Liver (tissue), 9 donors: ENCODE data around the gene NCAM2. TPM values are rescaled to one million over a fixed set of nuclear protein-coding genes. Genes with fewer than 3 reads are reported as not detected.

Source experiments
- DNase-seq: peaks from one replicate; pipeline ENCODE4 v3.0.0-alpha.2; 2017; ENCODE audit warnings: low spot score
- H3K27ac ChIP-seq, 2 donors: one replicate each; pipeline ENCODE4 v1.7.0; 2013; ENCODE audit warnings: inconsistent platforms in 2 of 2, low read length in 2 of 2, control low read depth in 1 of 2, low read depth in 1 of 2, mild to moderate bottlenecking in 1 of 2
- H3K27me3 ChIP-seq, 4 donors: one replicate each; pipeline versions ENCODE4 v1.6.1 to v1.7.0; 2013; ENCODE audit warnings: low read length in 3 of 4, inconsistent platforms in 1 of 4, mild to moderate bottlenecking in 1 of 4, moderate library complexity in 1 of 4; ENCODE audit not compliant: control insufficient read depth in 4 of 4, insufficient read depth in 4 of 4
- H3K36me3 ChIP-seq, 4 donors: one replicate each; pipeline versions ENCODE4 v1.6.1 to v1.7.0; 2013; ENCODE audit warnings: low read length in 3 of 4, mild to moderate bottlenecking in 3 of 4, low read depth in 1 of 4, moderate library complexity in 1 of 4; ENCODE audit not compliant: control insufficient read depth in 4 of 4, insufficient read depth in 3 of 4
- H3K4me1 ChIP-seq, 4 donors: one replicate each; pipeline versions ENCODE4 v1.6.1 to v1.7.0; 2013; ENCODE audit warnings: low read length in 3 of 4, mild to moderate bottlenecking in 3 of 4, moderate library complexity in 1 of 4; ENCODE audit not compliant: control insufficient read depth in 4 of 4, insufficient read depth in 4 of 4
- H3K4me3 ChIP-seq, 3 donors: one replicate each; pipeline versions ENCODE4 v1.6.1 to v1.7.0; 2013; ENCODE audit warnings: low read length in 3 of 3, control low read depth in 1 of 3, low read depth in 1 of 3, mild to moderate bottlenecking in 1 of 3
- H3K9ac ChIP-seq, 2 donors: one replicate each; pipeline ENCODE4 v1.7.0; 2013; ENCODE audit warnings: low read length in 2 of 2, mild to moderate bottlenecking in 2 of 2, moderate library complexity in 2 of 2, control low read depth in 1 of 2, low read depth in 1 of 2
- H3K9me3 ChIP-seq, 4 donors: one replicate each; pipeline versions ENCODE4 v1.6.1 to v1.7.0; 2013; ENCODE audit warnings: low read length in 3 of 4; ENCODE audit not compliant: control insufficient read depth in 4 of 4
- FOXA1 ChIP-seq: IDR thresholded peaks from 2 replicates; pipeline ENCODE4 v1.6.1; 2016; ENCODE audit warnings: antibody characterized with exemption
- FOXA2 ChIP-seq: IDR thresholded peaks from 2 replicates; pipeline ENCODE4 v1.6.1; 2016; ENCODE audit warnings: antibody characterized with exemption
- GABPA ChIP-seq, 2 donors: IDR thresholded peaks in 1 of 2; conservative IDR thresholded peaks in 1 of 2; 2 replicates each; pipeline ENCODE4 v1.6.1; 2016; ENCODE audit warnings: antibody characterized with exemption in 2 of 2, mild to moderate bottlenecking in 1 of 2, moderate library complexity in 1 of 2
- HNF4G ChIP-seq: IDR thresholded peaks from 2 replicates; pipeline ENCODE4 v1.6.1; 2016; ENCODE audit warnings: antibody characterized with exemption
- JUND ChIP-seq, 2 donors: IDR thresholded peaks; 2 replicates each; pipeline ENCODE4 v1.6.1; 2016; ENCODE audit warnings: antibody characterized with exemption in 2 of 2
- NR2F2 ChIP-seq: IDR thresholded peaks from 2 replicates; pipeline ENCODE4 v1.6.1; 2016; ENCODE audit warnings: antibody characterized with exemption
- SP1 ChIP-seq: IDR thresholded peaks from 2 replicates; pipeline ENCODE4 v1.6.1; 2018; ENCODE audit warnings: antibody characterized with exemption, mild to moderate bottlenecking
- TAF1 ChIP-seq: conservative IDR thresholded peaks from 2 replicates; pipeline ENCODE4 v1.6.1; 2016; ENCODE audit warnings: antibody characterized with exemption, mild to moderate bottlenecking
- YY1 ChIP-seq: IDR thresholded peaks from 2 replicates; pipeline ENCODE4 v1.6.1; 2016; ENCODE audit warnings: antibody characterized with exemption, mild to moderate bottlenecking
- WGBS: extraction: QIAGEN DNeasy Blood & Tissue Kit; methylation state at CpG from one replicate; pipeline ENCODE4 v1.1.7; 2013; 5-methylcytosine and 5-hydroxymethylcytosine counted together
- polyA plus RNA-seq, 2 donors: library from polyadenylated mRNA; stranded (reverse) in 1 of 2; unstranded in 1 of 2; fragments of 200-250 nt in 1 of 2; fragments of >200 nt in 1 of 2; fragmentation: Nextera tagmentation in 1 of 2; extraction: Ambion mirVana in 1 of 2; gene quantifications; one replicate each; pipeline versions ENCODE4 v1.2.1 to v1.2.3, GENCODE V29; 2013 to 2015
- total RNA-seq, 2 donors: library from RNA; depleted of rRNA; stranded (reverse); fragments of >200 nt; gene quantifications; one replicate each; pipeline ENCODE4 v1.2.3, GENCODE V29; 2014
- TF ChIP-seq, protein P1 (sequence below): IDR thresholded peaks from 2 replicates; pipeline ENCODE4 v1.6.1; 2016; ENCODE audit warnings: antibody characterized with exemption
- TF ChIP-seq, protein P2 (sequence below): fragments of 150-350 bp; IDR thresholded peaks from 2 replicates; pipeline ENCODE4 v1.5.1; 2017; ENCODE audit warnings: improper control_type of control experiment, low read depth, low read length; ENCODE audit not compliant: missing input control
- TF ChIP-seq, protein P3 (sequence below): IDR thresholded peaks from 2 replicates; pipeline ENCODE4 v1.6.1; 2016; ENCODE audit warnings: antibody characterized with exemption, mild to moderate bottlenecking
- donor health status: healthy.
- donor health status: healthy.
- donor health status: healthy.
- donor health status: healthy.
- donor health status: healthy.

The NCAM2 gene
- total RNA-seq (under 1 TPM; 0.25 to 0.51 TPM), polyA plus RNA-seq (under 1 TPM; 0.06 to 0.23 TPM)

DNA sequence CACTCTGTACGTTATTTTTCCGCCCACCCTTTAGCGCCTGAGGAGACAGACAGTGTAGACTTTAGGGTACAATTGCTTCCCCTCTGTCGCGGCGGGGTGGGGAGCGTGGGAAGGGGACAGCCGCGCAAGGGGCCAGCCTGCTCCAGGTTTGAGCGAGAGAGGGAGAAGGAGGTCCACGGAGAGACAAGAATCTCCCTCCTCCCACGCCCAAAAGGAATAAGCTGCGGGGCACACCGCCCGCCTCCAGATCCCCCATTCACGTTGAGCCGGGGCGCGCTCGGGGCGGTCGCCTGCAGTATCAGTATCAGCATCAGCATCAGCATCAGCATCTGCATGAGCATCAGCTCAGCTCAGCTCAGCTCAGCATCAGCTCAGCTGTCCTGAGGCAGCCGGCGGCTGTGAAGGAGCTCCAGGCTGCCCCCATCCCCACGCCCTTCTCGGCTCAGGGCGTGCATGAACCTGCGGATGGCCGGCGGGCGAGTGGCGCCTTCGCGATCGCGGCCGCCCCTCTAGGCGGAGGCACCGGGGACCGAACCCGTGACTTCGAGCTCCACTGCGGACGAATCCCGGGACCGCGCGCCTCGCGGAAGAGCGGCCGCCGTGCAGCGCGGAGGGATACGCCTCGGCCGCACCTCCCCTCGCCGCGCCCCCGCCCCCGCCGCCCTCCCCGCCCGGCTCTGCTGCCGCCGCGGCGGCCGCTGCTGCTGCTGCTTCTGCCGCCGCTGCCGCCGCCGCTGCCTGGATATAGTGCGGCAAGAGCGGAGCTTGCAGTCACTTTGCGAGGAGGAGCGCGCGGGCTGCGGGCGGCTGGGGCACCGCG lies at the start of gene NCAM2:
Gene NCAM2, plus strand, starts transcription at position 774 of the 820 bp plus-strand sequence.
- Histone ChIP-seq H3K9me3 (no peaks in the 10 kb centered on the region), H3K4me1 (peaks cover 0 to 10% (median 3%) of the 10 kb centered on the region in 4 donors), H3K4me3 (peak within 1 kb of the TSS in 2 of 3 donors; percentile 51 to 53), H3K9ac (no peak within 1 kb of the TSS), H3K27me3 (peaks cover 0 to 12% (median 6%) of the 10 kb centered on the region in 4 donors), H3K36me3 (no peaks in the 10 kb centered on the region), H3K27ac (no peak within 1 kb of the TSS)
- TF ChIP-seq, protein P1, sequence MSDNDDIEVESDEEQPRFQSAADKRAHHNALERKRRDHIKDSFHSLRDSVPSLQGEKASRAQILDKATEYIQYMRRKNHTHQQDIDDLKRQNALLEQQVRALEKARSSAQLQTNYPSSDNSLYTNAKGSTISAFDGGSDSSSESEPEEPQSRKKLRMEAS: no peak
- TF ChIP-seq HNF4G: no peak
- no peak for TF ChIP-seq YY1
- no peak for TF ChIP-seq GABPA (IDR thresholded peaks at IDR 0.05 in 1 of 2, conservative IDR thresholded peaks at IDR 0.05 in 1 of 2)
- TF ChIP-seq, protein P2, sequence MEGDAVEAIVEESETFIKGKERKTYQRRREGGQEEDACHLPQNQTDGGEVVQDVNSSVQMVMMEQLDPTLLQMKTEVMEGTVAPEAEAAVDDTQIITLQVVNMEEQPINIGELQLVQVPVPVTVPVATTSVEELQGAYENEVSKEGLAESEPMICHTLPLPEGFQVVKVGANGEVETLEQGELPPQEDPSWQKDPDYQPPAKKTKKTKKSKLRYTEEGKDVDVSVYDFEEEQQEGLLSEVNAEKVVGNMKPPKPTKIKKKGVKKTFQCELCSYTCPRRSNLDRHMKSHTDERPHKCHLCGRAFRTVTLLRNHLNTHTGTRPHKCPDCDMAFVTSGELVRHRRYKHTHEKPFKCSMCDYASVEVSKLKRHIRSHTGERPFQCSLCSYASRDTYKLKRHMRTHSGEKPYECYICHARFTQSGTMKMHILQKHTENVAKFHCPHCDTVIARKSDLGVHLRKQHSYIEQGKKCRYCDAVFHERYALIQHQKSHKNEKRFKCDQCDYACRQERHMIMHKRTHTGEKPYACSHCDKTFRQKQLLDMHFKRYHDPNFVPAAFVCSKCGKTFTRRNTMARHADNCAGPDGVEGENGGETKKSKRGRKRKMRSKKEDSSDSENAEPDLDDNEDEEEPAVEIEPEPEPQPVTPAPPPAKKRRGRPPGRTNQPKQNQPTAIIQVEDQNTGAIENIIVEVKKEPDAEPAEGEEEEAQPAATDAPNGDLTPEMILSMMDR: no peak
- no peak for TF ChIP-seq FOXA2
- peak; percentile 43 for DNase-seq
- 3% methylated on average over 86 of the region's 86 CpGs for WGBS

DNA sequence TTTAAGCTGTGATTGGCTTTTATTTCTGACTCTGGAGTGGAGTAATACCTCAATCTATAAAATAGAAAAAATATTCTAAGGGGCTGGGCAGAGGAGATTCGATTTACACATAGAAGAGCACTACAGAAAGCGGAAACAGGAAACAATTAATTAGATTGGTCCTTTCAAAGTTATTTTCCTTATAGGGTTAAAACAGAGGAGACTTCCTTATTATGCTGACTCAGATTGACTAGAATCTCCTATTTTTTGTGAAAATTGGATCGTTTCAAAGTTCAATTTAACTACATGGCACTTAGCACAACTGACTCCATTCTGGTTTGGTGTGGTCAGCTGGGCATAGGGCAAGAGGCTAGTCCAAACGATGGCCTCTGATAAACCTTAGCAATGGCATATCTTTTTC lies 48.3 kb upstream of the NCAM2 start:
- H3K4me1 ChIP-seq: no peaks in the 10 kb centered on the region
- H3K27ac ChIP-seq: no peak overlapping the region
- H3K36me3 ChIP-seq: no peaks in the 10 kb centered on the region
- DNase-seq: no peak
- H3K9ac ChIP-seq: no peak overlapping the region
- H3K27me3 ChIP-seq: no peaks in the 10 kb centered on the region
- TF ChIP-seq TAF1 (no peak), FOXA1 (no peak), JUND (IDR thresholded peaks at IDR 0.05) (no peak), SP1 (no peak), FOXA2 (no peak)
- TF ChIP-seq, protein P3, sequence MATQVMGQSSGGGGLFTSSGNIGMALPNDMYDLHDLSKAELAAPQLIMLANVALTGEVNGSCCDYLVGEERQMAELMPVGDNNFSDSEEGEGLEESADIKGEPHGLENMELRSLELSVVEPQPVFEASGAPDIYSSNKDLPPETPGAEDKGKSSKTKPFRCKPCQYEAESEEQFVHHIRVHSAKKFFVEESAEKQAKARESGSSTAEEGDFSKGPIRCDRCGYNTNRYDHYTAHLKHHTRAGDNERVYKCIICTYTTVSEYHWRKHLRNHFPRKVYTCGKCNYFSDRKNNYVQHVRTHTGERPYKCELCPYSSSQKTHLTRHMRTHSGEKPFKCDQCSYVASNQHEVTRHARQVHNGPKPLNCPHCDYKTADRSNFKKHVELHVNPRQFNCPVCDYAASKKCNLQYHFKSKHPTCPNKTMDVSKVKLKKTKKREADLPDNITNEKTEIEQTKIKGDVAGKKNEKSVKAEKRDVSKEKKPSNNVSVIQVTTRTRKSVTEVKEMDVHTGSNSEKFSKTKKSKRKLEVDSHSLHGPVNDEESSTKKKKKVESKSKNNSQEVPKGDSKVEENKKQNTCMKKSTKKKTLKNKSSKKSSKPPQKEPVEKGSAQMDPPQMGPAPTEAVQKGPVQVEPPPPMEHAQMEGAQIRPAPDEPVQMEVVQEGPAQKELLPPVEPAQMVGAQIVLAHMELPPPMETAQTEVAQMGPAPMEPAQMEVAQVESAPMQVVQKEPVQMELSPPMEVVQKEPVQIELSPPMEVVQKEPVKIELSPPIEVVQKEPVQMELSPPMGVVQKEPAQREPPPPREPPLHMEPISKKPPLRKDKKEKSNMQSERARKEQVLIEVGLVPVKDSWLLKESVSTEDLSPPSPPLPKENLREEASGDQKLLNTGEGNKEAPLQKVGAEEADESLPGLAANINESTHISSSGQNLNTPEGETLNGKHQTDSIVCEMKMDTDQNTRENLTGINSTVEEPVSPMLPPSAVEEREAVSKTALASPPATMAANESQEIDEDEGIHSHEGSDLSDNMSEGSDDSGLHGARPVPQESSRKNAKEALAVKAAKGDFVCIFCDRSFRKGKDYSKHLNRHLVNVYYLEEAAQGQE: no peak
- WGBS: 44% methylated on average over 4 of the region's 4 CpGs
- no peak overlapping the region for H3K4me3 ChIP-seq
- no peaks in the 10 kb centered on the region for H3K9me3 ChIP-seq

DNA sequence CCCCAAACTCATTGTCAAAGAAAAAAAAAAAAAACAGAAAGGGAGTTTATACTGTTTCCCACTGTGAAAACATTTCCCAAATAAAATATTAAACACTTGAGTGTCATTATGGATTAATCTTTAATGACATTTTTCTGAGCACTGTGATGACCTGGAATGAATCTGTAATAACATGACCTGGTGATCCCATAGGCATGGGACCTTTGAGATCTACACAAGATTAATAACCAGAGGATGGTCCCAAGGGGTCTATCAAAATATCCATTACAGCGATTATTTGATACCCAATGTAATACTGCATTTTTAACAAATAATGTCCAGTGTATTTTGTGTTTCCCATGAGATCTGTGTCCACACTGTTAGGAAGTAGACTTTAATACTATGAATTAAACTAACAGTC lies 32.4 kb upstream of the NCAM2 start:
- 74% methylated on average over 1 of the region's 1 CpG for WGBS
- H3K27ac ChIP-seq: no peak overlapping the region

More for the DNA sequence above, 32.4 kb upstream of the NCAM2 start:
- TF ChIP-seq FOXA1: no peak
- TF ChIP-seq NR2F2: no peak
- Histone ChIP-seq H3K27me3 (no peaks in the 10 kb centered on the region), H3K4me3 (no peak overlapping the region), H3K4me1 (no peaks in the 10 kb centered on the region), H3K9me3 (no peaks in the 10 kb centered on the region), H3K9ac (no peak overlapping the region), H3K36me3 (no peaks in the 10 kb centered on the region)
- DNase-seq: no peak
